Right forelimb (tissue), 1 donor: ENCODE results near the gene ELAVL3.
A peak's percentile ranks its signal among the peaks of the same experiment; 100 is the strongest.
"Not testable (repeated sequence)": the region's sequence is repeated elsewhere in the genome, so short reads cannot be mapped to it uniquely, and the experiment has no call there.

Experiments used
- DNase-seq: peaks from one replicate; pipeline ENCODE4 v3.0.0-alpha.2; 2018

The ELAVL3 gene

GRCh38 chr19:11486661-11487503 is 6.0 kb upstream of the ELAVL3 start:
- DNase-seq, result no peak

- DNase-seq, result no peak
These were observed 4.5 kb upstream of the ELAVL3 start for GRCh38 chr19:11485245-11485837.

GRCh38 chr19:11483366-11484111 is 2.7 kb upstream of the ELAVL3 start:
- no peak for DNase-seq

- peak; percentile 80 for DNase-seq
These were observed 1.7 kb upstream of the ELAVL3 start for GRCh38 chr19:11482384-11483050.

- peak; percentile 69 for DNase-seq
These were observed 913 bp upstream of the ELAVL3 start for GRCh38 chr19:11481534-11482383.

GRCh38 chr19:11479898-11480714 is 740 bp downstream of the ELAVL3 start:
- DNase-seq, result no peak

- DNase-seq, result no peak
These were observed 1.6 kb downstream of the ELAVL3 start for GRCh38 chr19:11479090-11479897.

GRCh38 chr19:11478167-11479089 is 2.4 kb downstream of the ELAVL3 start:
- DNase-seq, result no peak

- DNase-seq, result no peak
These were observed 5.0 kb downstream of the ELAVL3 start for GRCh38 chr19:11475861-11476260.

GRCh38 chr19:11475343-11475742 is 5.5 kb downstream of the ELAVL3 start:
- DNase-seq, result not testable (repeated sequence)

GRCh38 chr19:11473725-11474124 is 7.1 kb downstream of the ELAVL3 start:
- no peak for DNase-seq

- not testable (repeated sequence) for DNase-seq
These were observed 12.5 kb downstream of the ELAVL3 start for GRCh38 chr19:11468266-11468845.

GRCh38 chr19:11465600-11465999 is 15.2 kb downstream of the ELAVL3 start:
- DNase-seq, result no peak

- DNase-seq, result no peak
These were observed 16.2 kb downstream of the ELAVL3 start for GRCh38 chr19:11464333-11465265.

GRCh38 chr19:11463391-11463790 is 17.5 kb downstream of the ELAVL3 start:
- DNase-seq, result no peak

GRCh38 chr19:11461453-11461852 is 19.4 kb downstream of the ELAVL3 start:
- no peak for DNase-seq

- DNase-seq, result no peak
These were observed 20.6 kb downstream of the ELAVL3 start for GRCh38 chr19:11460207-11460606.

- DNase-seq, result not testable (repeated sequence)
These were observed 21.9 kb downstream of the ELAVL3 start for GRCh38 chr19:11458912-11459311.
